SJCRH30 (cell line): ENCODE data around the gene BTN1A1. TPM values are rescaled to one million over a fixed set of nuclear protein-coding genes. Genes with fewer than 3 reads are reported as not detected.
"Not testable (repeated sequence)": the region's sequence is repeated elsewhere in the genome, so short reads cannot be mapped to it uniquely, and the experiment has no call there.

Source experiments
- DNase-seq, 2 experiments: peaks; one replicate each; pipeline ENCODE4 v3.0.0-alpha.2; 2015 to 2020
- H3K27ac ChIP-seq: fragments of 250-450 bp; sonication (Bioruptor Pico); 2 replicates; pipeline ENCODE4 v1.5.1; 2020; ENCODE audit warnings: mild to moderate bottlenecking, moderate library complexity
- H3K27me3 ChIP-seq: fragments of 250-450 bp; sonication (Bioruptor Pico); 2 replicates; pipeline ENCODE4 v1.5.1; 2020; ENCODE audit warnings: mild to moderate bottlenecking, moderate library complexity
- H3K36me3 ChIP-seq: fragments of 250-450 bp; sonication (Bioruptor Pico); 2 replicates; pipeline ENCODE4 v1.5.1; 2020; ENCODE audit warnings: mild to moderate bottlenecking, moderate library complexity
- H3K4me1 ChIP-seq: fragments of 250-450 bp; sonication (Bioruptor Pico); 2 replicates; pipeline ENCODE4 v1.5.1; 2020; ENCODE audit warnings: mild to moderate bottlenecking, moderate library complexity
- H3K4me3 ChIP-seq: fragments of 250-450 bp; sonication (Bioruptor Pico); 2 replicates; pipeline ENCODE4 v1.5.1; 2020; ENCODE audit warnings: mild to moderate bottlenecking, moderate library complexity
- H3K9me3 ChIP-seq: fragments of 250-450 bp; sonication (Bioruptor Pico); replicated peaks from 2 replicates; pipeline ENCODE4 v1.5.1; 2020; ENCODE audit warnings: mild to moderate bottlenecking, moderate library complexity
- total RNA-seq: library from RNA; depleted of rRNA; stranded (reverse); fragments of >200 nt; shearing (Covaris generic); gene quantifications from 2 replicates; pipeline ENCODE4 v1.2.3, GENCODE V29; 2014

BTN1A1 gene
- total RNA-seq, 1 experiment from 2014 or later = 0.04 TPM

DNA sequence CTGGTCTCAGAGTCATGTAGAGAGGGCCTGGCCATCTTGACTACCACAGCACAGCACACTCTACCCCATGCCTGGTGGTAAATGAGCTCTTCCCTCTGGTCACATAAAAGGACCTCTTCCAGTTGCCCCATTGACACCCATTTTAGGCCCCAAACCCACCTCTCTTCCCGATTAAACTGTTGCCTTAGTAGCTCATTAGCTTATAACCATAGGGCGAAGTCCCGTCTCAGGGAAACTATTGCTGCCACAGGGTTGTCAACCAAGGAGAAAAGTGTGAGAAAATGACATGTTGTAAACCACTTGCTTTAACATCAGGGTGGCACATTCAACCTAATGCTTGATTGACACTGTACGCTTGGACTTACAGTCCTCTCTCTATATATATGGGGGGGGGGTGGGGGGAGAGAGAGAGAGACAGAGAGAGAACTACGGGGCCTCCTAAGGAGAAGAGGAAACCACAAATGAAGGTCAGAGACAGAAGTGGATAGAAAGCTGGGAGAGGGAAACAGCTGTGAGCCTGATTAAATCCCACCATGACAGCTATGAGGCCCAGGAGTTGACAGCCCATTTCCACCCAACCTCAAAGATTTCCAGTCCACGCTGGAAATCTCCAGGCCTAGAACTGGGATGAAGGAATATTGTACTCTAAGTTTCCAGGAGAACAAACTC is 14.9 kb upstream of the BTN1A1 start:
- Histone ChIP-seq H3K9me3 (no peaks in the 10 kb centered on the region), H3K27ac (peak overlapping the region; percentile 42), H3K36me3 (no peaks in the 10 kb centered on the region), H3K4me3 (no peak overlapping the region), H3K27me3 (no peaks in the 10 kb centered on the region), H3K4me1 (peaks cover 23% of the 10 kb centered on the region)
- peak; percentile 28 to 68 for DNase-seq

DNA sequence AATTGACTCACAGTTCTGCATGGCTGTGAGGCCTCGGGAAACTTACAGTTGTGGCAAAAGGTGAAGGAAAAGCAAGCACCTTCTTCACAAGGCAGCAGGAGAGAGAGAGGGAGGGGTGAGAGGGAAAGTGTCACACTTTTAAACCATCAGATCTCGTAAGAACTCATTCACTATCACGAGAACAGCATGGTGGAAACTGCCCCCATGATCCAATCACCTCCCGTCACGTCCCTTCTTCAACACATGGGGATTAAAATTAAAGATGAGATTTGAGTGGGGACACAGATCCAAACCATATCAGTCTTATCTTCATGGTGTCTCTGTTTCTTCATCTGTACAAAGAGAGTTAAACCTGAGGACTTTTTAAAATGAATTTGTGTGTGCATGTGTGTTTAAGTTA is 13.7 kb upstream of the BTN1A1 start:
- H3K9me3 ChIP-seq = no peaks in the 10 kb centered on the region
- H3K4me1 ChIP-seq = peaks cover 23% of the 10 kb centered on the region
- no peak for DNase-seq

DNA sequence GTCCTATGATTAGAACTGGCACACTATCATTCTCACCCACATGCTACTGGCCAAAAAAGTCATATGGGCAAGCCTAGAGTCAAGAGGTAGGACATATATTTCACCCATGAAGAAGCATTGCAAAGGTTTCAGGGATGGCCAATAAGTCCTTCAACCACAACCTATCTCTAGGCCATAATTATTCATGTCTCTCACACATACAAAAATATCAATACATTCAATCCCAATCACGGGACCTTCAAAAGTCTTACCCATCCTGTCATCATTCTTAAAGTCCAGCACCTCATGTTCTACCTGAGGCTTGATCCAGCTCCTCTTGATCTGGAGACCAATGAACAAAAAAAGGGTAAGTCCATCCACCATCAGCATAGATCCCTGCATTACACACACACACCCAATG is 12.6 kb upstream of the BTN1A1 start:
- peaks cover 23% of the 10 kb centered on the region for H3K4me1 ChIP-seq
- no peak overlapping the region for H3K27ac ChIP-seq
- DNase-seq = no peak
- H3K4me3 ChIP-seq = no peak overlapping the region
- no peaks in the 10 kb centered on the region for H3K9me3 ChIP-seq
- H3K36me3 ChIP-seq = no peaks in the 10 kb centered on the region
- no peaks in the 10 kb centered on the region for H3K27me3 ChIP-seq

More for the DNA sequence above, 13.7 kb upstream of the BTN1A1 start:
- Histone ChIP-seq H3K27ac (no peak overlapping the region), H3K27me3 (no peaks in the 10 kb centered on the region), H3K36me3 (no peaks in the 10 kb centered on the region), H3K4me3 (no peak overlapping the region)

DNA sequence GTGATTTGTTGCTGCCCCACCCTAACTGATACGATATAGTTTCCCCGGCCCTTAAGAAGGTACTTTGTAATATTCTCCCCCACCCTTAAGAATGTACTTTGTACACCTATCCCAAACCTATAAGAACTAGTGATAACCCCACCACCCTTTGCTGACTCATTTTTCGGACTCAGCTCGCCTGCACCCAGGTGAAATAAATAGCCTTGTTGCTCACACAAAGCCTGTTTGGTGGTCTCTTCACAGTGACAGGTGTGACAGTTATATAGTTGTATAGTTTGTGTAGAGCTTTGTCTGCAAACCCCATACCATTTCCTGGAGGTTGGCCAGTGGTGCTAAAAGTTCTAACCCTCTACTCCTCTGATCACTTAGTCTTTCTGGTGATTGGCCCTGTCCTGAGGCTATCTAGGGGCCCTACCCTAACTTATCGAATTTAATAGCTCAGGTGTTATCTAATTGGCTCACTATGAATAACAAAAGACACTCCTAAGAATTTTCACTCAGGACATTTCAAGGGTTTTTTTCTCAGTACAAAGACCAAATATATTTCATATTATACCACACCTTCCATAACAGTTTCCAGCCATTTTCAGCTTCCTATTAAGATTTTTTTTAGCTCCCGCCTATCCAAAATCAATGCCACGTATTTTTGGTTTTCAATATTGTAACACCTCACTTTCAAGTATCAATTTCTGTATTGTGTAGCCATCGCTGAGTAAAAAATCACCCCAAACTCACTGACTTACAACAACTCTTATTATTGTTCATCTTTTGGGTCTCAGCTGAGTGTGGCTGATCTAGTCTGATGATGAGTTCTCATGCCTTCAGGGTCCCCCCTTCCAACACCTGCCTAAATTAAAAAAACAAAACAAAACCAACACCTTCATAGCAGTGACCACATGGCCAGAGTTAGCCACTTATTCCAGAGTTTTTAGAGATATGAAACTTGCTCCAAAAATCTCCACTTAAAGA is 9.8 kb upstream of the BTN1A1 start:
- Histone ChIP-seq H3K36me3 (no peaks in the 10 kb centered on the region), H3K27ac (no peak overlapping the region), H3K4me1 (peaks cover 8% of the 10 kb centered on the region), H3K4me3 (no peak overlapping the region), H3K9me3 (no peaks in the 10 kb centered on the region), H3K27me3 (no peaks in the 10 kb centered on the region)
- DNase-seq = no peak

DNA sequence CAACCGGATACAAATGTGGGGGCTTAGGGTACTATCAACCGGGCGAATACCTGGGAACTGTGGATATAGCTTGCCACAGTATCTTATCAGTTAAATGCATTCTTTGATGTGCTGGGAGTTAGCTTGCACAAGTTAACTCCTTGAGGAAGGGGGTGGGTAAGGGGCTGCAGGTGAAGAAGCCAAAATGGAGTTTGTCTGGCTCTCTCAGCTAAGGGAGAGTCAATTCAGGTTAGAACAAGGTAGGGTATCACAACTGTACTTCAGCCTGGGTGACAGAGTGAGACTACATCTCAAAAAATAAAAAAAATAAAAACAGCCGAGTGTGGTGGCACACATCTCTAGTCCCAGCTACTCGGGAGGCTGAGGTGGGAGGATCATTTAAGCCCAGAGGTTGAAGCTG is 8.5 kb upstream of the BTN1A1 start:
- no peaks in the 10 kb centered on the region for H3K27me3 ChIP-seq
- no peak overlapping the region for H3K27ac ChIP-seq
- no peak overlapping the region for H3K4me3 ChIP-seq
- no peaks in the 10 kb centered on the region for H3K36me3 ChIP-seq
- H3K4me1 ChIP-seq = no peaks in the 10 kb centered on the region
- no peak for DNase-seq
- H3K9me3 ChIP-seq = no peaks in the 10 kb centered on the region

DNA sequence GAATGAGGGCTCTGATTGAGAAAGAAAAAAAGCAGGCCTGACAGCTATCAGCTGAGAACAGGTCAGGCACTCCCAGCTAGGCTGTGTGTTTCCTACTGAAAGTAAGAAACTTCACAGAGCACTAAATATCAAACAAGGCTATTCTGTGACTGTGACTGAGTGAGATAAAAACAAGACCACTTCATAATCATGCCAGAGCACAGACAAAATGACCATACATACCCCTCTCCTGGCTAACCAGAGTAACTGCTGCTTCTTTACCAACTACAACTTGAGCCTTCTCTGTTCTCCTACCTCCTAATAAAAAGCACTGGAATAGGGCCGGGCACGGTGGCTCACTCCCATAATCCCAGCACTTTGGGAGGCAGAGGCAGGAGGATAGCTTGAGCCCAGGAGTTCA is 6.8 kb upstream of the BTN1A1 start:
- H3K9me3 ChIP-seq = no peaks in the 10 kb centered on the region
- no peaks in the 10 kb centered on the region for H3K4me1 ChIP-seq
- H3K27me3 ChIP-seq = no peaks in the 10 kb centered on the region
- no peak for DNase-seq
- no peaks in the 10 kb centered on the region for H3K36me3 ChIP-seq
- no peak overlapping the region for H3K4me3 ChIP-seq
- no peak overlapping the region for H3K27ac ChIP-seq

DNA sequence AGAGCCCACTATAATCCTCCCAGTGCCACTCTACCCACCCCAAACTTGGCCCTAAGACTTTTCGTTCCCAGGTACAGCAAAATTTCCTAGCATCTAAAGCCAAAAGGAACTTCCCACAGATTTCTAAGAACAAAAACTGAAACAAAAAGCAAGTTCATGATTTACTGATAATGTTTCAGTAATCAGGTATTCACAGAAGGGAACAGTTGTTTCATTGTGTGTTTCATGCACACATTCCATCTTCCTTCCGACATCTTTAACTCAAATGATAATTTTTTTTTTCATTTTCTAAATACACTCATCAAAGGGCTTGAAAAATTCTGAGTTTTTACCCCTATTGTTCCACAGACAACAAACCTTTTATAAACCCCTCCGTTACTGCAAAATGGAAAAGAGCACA is 6.0 kb upstream of the BTN1A1 start:
- H3K4me3 ChIP-seq = no peak overlapping the region
- H3K27me3 ChIP-seq = no peaks in the 10 kb centered on the region
- DNase-seq = no peak
- H3K36me3 ChIP-seq = no peaks in the 10 kb centered on the region
- H3K9me3 ChIP-seq = no peaks in the 10 kb centered on the region
- no peaks in the 10 kb centered on the region for H3K4me1 ChIP-seq
- no peak overlapping the region for H3K27ac ChIP-seq

DNA sequence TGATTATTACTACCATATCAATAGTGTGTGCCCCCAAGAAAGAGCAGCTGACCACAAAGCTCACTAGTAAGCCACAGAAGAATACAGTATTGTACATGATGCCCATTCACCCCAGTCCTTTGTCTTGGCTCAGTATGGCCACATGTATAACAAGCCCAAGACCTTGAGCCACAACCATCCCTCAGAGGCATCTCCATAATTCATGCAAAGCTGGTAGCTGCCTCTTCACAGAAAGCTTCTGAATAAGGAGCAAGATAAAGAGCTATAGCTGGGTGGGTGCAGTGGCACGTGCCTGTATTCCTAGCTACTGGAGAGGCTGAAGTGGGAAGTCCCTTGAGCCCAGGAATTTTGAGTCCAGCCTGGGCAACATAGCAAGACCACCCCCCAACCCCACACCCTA is 4.8 kb upstream of the BTN1A1 start:
- Histone ChIP-seq H3K4me1 (no peaks in the 10 kb centered on the region), H3K27me3 (no peaks in the 10 kb centered on the region), H3K36me3 (no peaks in the 10 kb centered on the region), H3K27ac (no peak overlapping the region), H3K4me3 (no peak overlapping the region), H3K9me3 (no peaks in the 10 kb centered on the region)
- no peak for DNase-seq

DNA sequence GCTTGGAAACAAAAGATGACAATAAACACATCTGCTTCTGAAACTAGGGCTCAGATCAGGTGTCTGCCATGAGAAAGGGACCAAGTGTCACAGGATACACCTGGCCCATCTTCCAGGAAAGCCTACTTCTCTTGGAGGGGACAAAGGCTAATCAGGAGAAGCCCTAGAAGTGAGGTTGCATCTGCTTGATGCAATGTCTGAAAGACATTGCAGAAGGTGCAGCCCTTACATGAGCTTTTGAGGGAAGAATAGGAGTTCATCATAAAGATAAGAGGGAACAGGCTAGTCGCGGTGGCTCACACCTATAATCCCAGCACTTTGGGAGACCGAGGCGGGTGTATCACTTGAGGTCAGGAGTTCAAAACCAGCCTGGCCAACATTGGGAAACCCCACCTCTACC is 2.5 kb upstream of the BTN1A1 start:
- H3K4me1 ChIP-seq = no peaks in the 10 kb centered on the region

DNA sequence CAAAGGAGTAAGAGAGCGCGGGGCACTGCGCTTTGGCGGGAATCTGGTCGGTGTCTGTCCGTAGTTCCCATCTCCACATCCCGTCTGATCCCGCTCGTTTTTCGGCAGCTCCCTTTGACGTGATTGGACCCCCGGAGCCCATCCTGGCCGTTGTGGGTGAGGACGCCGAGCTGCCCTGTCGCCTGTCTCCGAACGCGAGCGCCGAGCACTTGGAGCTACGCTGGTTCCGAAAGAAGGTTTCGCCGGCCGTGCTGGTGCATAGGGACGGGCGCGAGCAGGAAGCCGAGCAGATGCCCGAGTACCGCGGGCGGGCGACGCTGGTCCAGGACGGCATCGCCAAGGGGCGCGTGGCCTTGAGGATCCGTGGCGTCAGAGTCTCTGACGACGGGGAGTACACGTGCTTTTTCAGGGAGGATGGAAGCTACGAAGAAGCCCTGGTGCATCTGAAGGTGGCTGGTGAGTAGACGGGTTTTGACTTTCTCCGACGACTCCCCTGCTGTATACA is 1.4 kb downstream of the BTN1A1 start:
- no peak overlapping the region for H3K27ac ChIP-seq

More for the DNA sequence above, 2.5 kb upstream of the BTN1A1 start:
- Histone ChIP-seq H3K4me3 (no peak overlapping the region), H3K27ac (no peak overlapping the region), H3K27me3 (no peaks in the 10 kb centered on the region), H3K9me3 (no peaks in the 10 kb centered on the region), H3K36me3 (no peaks in the 10 kb centered on the region)
- DNase-seq = no peak

DNA sequence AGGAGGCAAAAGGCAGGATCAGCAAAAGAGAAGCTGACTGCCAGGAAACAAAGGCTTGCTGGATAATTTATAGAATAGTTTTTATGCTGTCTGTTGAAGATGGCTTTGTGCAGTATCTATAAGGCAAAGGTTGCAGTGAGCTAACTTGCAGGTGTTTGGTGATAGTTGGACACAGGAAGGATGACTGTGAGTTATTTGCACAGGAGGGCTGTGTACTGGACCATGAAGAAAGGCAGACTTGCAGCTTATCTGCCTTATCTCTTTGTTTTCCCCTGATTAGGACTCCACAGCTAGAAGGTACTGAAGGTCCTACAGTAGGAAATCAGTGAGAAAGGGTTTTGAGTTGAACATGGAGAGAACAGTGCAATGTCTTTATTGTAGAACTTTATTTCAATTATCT is 2.1 kb downstream of the BTN1A1 start:
- H3K4me3 ChIP-seq = no peak overlapping the region

More for the DNA sequence above, 1.4 kb downstream of the BTN1A1 start:
- no peak overlapping the region for H3K4me3 ChIP-seq
- no peaks in the 10 kb centered on the region for H3K27me3 ChIP-seq
- H3K9me3 ChIP-seq = no peaks in the 10 kb centered on the region
- no peaks in the 10 kb centered on the region for H3K36me3 ChIP-seq
- DNase-seq = no peak
- no peaks in the 10 kb centered on the region for H3K4me1 ChIP-seq

DNA sequence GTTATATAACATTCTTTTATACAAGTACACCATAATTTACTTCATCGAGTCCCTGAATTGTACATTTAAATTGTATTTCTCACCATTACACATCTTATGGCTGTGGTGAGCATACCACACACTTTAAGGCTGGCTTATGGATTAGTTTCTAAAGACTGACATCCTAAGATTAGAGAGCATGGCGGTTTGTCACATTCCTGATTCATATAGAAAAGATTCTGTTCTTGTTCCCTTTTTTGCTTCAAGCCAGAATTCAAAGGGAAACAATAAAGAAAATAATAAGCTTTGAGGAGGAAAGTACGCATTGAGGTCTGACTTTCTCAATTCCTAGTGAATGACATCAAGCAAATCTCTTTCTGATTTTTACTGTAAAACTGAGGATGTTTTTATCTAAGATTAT is 2.5 kb downstream of the BTN1A1 start:
- Histone ChIP-seq H3K36me3 (no peaks in the 10 kb centered on the region), H3K9me3 (no peaks in the 10 kb centered on the region), H3K4me1 (no peaks in the 10 kb centered on the region), H3K27me3 (no peaks in the 10 kb centered on the region), H3K27ac (no peak overlapping the region), H3K4me3 (no peak overlapping the region)
- no peak for DNase-seq

More for the DNA sequence above, 2.1 kb downstream of the BTN1A1 start:
- Histone ChIP-seq H3K27ac (no peak overlapping the region), H3K27me3 (no peaks in the 10 kb centered on the region), H3K4me1 (no peaks in the 10 kb centered on the region), H3K9me3 (no peaks in the 10 kb centered on the region), H3K36me3 (no peaks in the 10 kb centered on the region)
- DNase-seq = no peak

DNA sequence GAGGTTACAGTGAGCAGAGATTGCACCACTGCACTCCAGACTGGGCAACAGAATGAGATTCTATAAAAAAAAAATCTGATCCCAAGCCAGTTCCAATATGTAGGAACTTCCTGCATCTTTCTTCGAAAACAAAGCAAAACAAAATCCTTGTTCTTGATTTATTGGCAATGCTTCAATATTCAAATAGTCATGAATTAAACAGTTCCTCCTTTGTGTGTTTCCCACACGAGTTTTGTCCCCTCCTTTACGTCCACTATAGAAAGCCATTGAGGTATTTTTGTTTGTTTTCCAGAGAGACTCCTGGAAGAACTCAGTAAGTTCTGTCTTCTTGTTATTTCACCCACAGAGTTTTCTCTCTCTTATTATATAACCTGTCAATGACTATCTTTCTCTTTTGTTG is 7.6 kb downstream of the BTN1A1 start:
- Histone ChIP-seq H3K27me3 (no peaks in the 10 kb centered on the region), H3K36me3 (no peaks in the 10 kb centered on the region), H3K4me3 (no peak overlapping the region), H3K27ac (no peak overlapping the region), H3K9me3 (no peaks in the 10 kb centered on the region), H3K4me1 (no peaks in the 10 kb centered on the region)
- no peak for DNase-seq

DNA sequence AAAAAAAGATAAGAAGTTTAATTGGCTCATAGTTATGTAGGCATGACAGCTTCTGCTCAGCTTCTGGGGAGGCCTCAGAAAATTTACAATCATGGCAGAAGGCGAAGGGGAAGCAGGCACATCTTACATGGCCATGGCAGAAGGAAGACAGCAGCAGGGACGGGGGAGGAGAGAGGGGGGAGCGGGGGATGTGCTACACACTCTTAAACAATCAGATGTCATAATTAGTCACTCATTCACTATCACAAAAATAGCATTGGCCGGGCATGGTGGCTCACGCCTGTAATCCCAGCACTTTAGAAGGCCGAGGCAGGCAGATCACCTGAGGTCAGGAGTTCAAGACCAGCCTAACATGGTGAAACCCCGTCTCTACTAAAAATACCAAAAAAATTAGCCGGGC is 10.9 kb downstream of the BTN1A1 start:
- H3K27me3 ChIP-seq, H3K4me3 ChIP-seq, H3K4me1 ChIP-seq, DNase-seq, H3K36me3 ChIP-seq, H3K27ac ChIP-seq, H3K9me3 ChIP-seq: not testable (repeated sequence)

DNA sequence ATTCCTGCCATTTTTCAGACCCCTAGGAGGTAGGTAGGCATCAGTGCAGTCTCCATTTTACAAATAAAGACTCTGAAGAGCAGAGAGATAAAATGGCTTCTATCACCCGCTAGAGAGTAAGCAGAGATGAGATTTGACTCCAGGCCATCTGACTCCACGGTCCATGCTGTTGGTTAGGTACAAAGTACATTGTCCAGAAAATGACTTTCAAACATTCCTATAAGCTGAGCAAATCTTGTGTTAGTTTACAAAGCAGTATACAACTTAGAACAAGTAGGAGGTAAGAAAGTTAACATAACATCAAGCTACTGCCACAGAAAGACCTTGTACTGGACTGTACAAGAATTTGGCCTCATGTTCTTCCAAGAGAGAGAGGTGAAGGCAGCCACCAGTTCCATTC is 14.9 kb downstream of the BTN1A1 start:
- no peak for DNase-seq
- no peaks in the 10 kb centered on the region for H3K9me3 ChIP-seq
- no peak overlapping the region for H3K27ac ChIP-seq
- no peaks in the 10 kb centered on the region; the same call in 1 of the 2 replicates for H3K4me1 ChIP-seq
- no peaks in the 10 kb centered on the region for H3K27me3 ChIP-seq
- no peaks in the 10 kb centered on the region for H3K36me3 ChIP-seq
- H3K4me3 ChIP-seq = no peak overlapping the region
